IMR-90 (cell line): Measurements from ENCODE around the gene WBP1. TPM values are rescaled to one million over a fixed set of nuclear protein-coding genes. Genes with fewer than 3 reads are reported as not detected.

Experiments
- polyA plus RNA-seq, 3 experiments: library from polyadenylated mRNA; depleted of rRNA; stranded (reverse); fragments of >200 nt; gene quantifications; 2 replicates each; pipeline ENCODE4 v1.2.3, GENCODE V29; 2012; ENCODE audit warnings: low replicate concordance in 1 of 3
- total RNA-seq: library from RNA; depleted of rRNA; stranded (reverse); fragments of >200 nt; gene quantifications from 2 replicates; pipeline ENCODE4 v1.2.3, GENCODE V29; 2012; rRNA removed

The WBP1 gene
- total and polyA plus RNA-seq, 2 of the 4 experiments (the other 2 are of a cell fraction) = 22.9 to 78.5 TPM

Other genes with a start within 250 kb of the WBP1 start
- gene SLC4A5, start 115.0 kb upstream of the WBP1 start, total RNA-seq = 0.18 TPM in 1 of 2 replicates, not detected in the other
- 0.20 and 0.22 TPM in 2 replicates for gene SLC4A5, start 115.0 kb upstream of the WBP1 start, polyA plus RNA-seq (2012; rRNA removed)
- gene DCTN1, start 78.1 kb upstream of the WBP1 start, total RNA-seq = 204 and 229 TPM in 2 replicates
- 136 and 149 TPM in 2 replicates for gene DCTN1, start 78.1 kb upstream of the WBP1 start, polyA plus RNA-seq (2012; rRNA removed)
- under 0.01 and 0.18 TPM in 2 replicates for gene C2orf81, start 36.8 kb upstream of the WBP1 start, total RNA-seq
- gene C2orf81, start 36.8 kb upstream of the WBP1 start, polyA plus RNA-seq (2012; rRNA removed) = 0.26 and 0.74 TPM in 2 replicates
- gene WDR54, start 36.7 kb upstream of the WBP1 start, total RNA-seq = 43.6 and 57.2 TPM in 2 replicates
- gene WDR54, start 36.7 kb upstream of the WBP1 start, polyA plus RNA-seq (2012; rRNA removed) = 47.2 and 47.9 TPM in 2 replicates
- gene RTKN, start 16.5 kb upstream of the WBP1 start, total RNA-seq = 9.4 and 11.1 TPM in 2 replicates
- 19.7 and 22.3 TPM in 2 replicates for gene RTKN, start 16.5 kb upstream of the WBP1 start, polyA plus RNA-seq (2012; rRNA removed)
- 4.5 and 5.3 TPM in 2 replicates for gene INO80B, start 3.4 kb upstream of the WBP1 start, total RNA-seq
- gene INO80B, start 3.4 kb upstream of the WBP1 start, polyA plus RNA-seq (2012; rRNA removed) = 9.2 and 10.5 TPM in 2 replicates
- 17.8 and 21.0 TPM in 2 replicates for gene MOGS, start 6.9 kb downstream of the WBP1 start, total RNA-seq
- gene MOGS, start 6.9 kb downstream of the WBP1 start, polyA plus RNA-seq (2012; rRNA removed) = 45.9 and 48.4 TPM in 2 replicates
- gene MRPL53, start 14.2 kb downstream of the WBP1 start, total RNA-seq = 5.2 and 6.7 TPM in 2 replicates
- gene MRPL53, start 14.2 kb downstream of the WBP1 start, polyA plus RNA-seq (2012; rRNA removed) = 39.0 and 51.9 TPM in 2 replicates
- 6.1 and 8.4 TPM in 2 replicates for gene CCDC142, start 24.6 kb downstream of the WBP1 start, total RNA-seq
- gene CCDC142, start 24.6 kb downstream of the WBP1 start, polyA plus RNA-seq (2012; rRNA removed) = 11.1 and 14.0 TPM in 2 replicates
- gene TTC31, start 24.6 kb downstream of the WBP1 start, total RNA-seq = 6.3 and 9.2 TPM in 2 replicates
- gene TTC31, start 24.6 kb downstream of the WBP1 start, polyA plus RNA-seq (2012; rRNA removed) = 18.8 and 20.5 TPM in 2 replicates
- gene LBX2, start 41.2 kb downstream of the WBP1 start, total RNA-seq = 0.18 and 0.56 TPM in 2 replicates
- 0.62 and 0.66 TPM in 2 replicates for gene LBX2, start 41.2 kb downstream of the WBP1 start, polyA plus RNA-seq (2012; rRNA removed)
- gene PCGF1, start 49.3 kb downstream of the WBP1 start, total RNA-seq = 29.2 and 31.4 TPM in 2 replicates
- 23.4 and 28.7 TPM in 2 replicates for gene PCGF1, start 49.3 kb downstream of the WBP1 start, polyA plus RNA-seq (2012; rRNA removed)
- not detected in 2 replicates for gene TLX2, start 56.0 kb downstream of the WBP1 start, total RNA-seq
- gene TLX2, start 56.0 kb downstream of the WBP1 start, polyA plus RNA-seq (2012; rRNA removed) = not detected in 2 replicates
- gene DQX1, start 67.8 kb downstream of the WBP1 start, total RNA-seq = not detected in 2 replicates
- 0.07 and 0.14 TPM in 2 replicates for gene DQX1, start 67.8 kb downstream of the WBP1 start, polyA plus RNA-seq (2012; rRNA removed)
- 45.8 and 47.5 TPM in 2 replicates for gene AUP1, start 71.3 kb downstream of the WBP1 start, total RNA-seq
- gene AUP1, start 71.3 kb downstream of the WBP1 start, polyA plus RNA-seq (2012; rRNA removed) = 100.0 and 104 TPM in 2 replicates
- 28.1 and 34.2 TPM in 2 replicates for gene HTRA2, start 71.5 kb downstream of the WBP1 start, total RNA-seq
- gene HTRA2, start 71.5 kb downstream of the WBP1 start, polyA plus RNA-seq (2012; rRNA removed) = 23.6 and 25.9 TPM in 2 replicates
- 14.2 and 17.9 TPM in 2 replicates for gene LOXL3, start 95.5 kb downstream of the WBP1 start, total RNA-seq
- gene LOXL3, start 95.5 kb downstream of the WBP1 start, polyA plus RNA-seq (2012; rRNA removed) = 21.8 and 23.4 TPM in 2 replicates
- gene DOK1, start 96.3 kb downstream of the WBP1 start, total RNA-seq = 12.2 and 15.4 TPM in 2 replicates
- 17.5 and 17.6 TPM in 2 replicates for gene DOK1, start 96.3 kb downstream of the WBP1 start, polyA plus RNA-seq (2012; rRNA removed)
- not detected in 2 replicates for gene M1AP, start 189.9 kb downstream of the WBP1 start, total RNA-seq
- gene M1AP, start 189.9 kb downstream of the WBP1 start, polyA plus RNA-seq (2012; rRNA removed) = 0.03 TPM in 1 of 2 replicates, not detected in the other
- 3.6 and 4.7 TPM in 2 replicates for gene SEMA4F, start 195.8 kb downstream of the WBP1 start, total RNA-seq
- gene SEMA4F, start 195.8 kb downstream of the WBP1 start, polyA plus RNA-seq (2012; rRNA removed) = 7.5 and 7.8 TPM in 2 replicates